ENCODE data around the gene MTIF3.
A peak's percentile ranks its signal among the peaks of the same experiment; 100 is the strongest.

Gene MTIF3

GRCh38 chr13:27398360-27398759, 52.0 kb downstream of the MTIF3 start:
- peak in 1 of 3 donors; percentile 35 for DNase-seq
- no peak overlapping the region for H3K27ac ChIP-seq (ENCODE audit: insufficient read depth in 1 of 2, low read depth in 1 of 2, low read length in 2 of 2, poor library complexity in 1 of 2, severe bottlenecking in 2 of 2)
- no peaks in the 10 kb centered on the region for H3K36me3 ChIP-seq (ENCODE audit: control insufficient read depth in 4 of 4, insufficient read depth in 4 of 4, low read length in 3 of 4)
- WGBS (ENCODE audit: insufficient coverage) = 68% methylated on average over 4 of the region's 4 CpGs
- no peaks in the 10 kb centered on the region for H3K9me3 ChIP-seq (ENCODE audit: control extremely low read depth in 1 of 5, control insufficient read depth in 4 of 5, insufficient read depth in 2 of 5, low read depth in 1 of 5, low read length in 4 of 5)
- no peaks in the 10 kb centered on the region for H3K27me3 ChIP-seq (replicated peaks in 2 of 5; ENCODE audit: control insufficient read depth in 4 of 5, insufficient read depth in 5 of 5, low read length in 4 of 5)
- POLR2A ChIA-PET = no interaction called here
- no peak overlapping the region for H3K4me3 ChIP-seq (ENCODE audit: control insufficient read depth in 1 of 7, extremely low read depth in 1 of 7, insufficient read depth in 4 of 7, low read depth in 2 of 7, low read length in 6 of 7)
- H3K4me1 ChIP-seq (ENCODE audit: control extremely low read depth in 1 of 4, control insufficient read depth in 4 of 4, insufficient read depth in 4 of 4, low read length in 3 of 4) = peaks cover 4 to 23% (median 12%) of the 10 kb centered on the region in 4 experiments
- CTCF ChIA-PET = interaction anchor here (1.0 to 1.9 kb wide), 2 partner anchors 14 to 28 kb away, joined by 3 to 5 read pairs; no protein-coding TSS in a partner anchor

- H3K36me3 ChIP-seq (ENCODE audit: control insufficient read depth in 4 of 4, insufficient read depth in 4 of 4, low read length in 3 of 4) = no peaks in the 10 kb centered on the region
- no peaks in the 10 kb centered on the region for H3K9me3 ChIP-seq (ENCODE audit: control extremely low read depth in 1 of 5, control insufficient read depth in 4 of 5, insufficient read depth in 2 of 5, low read depth in 1 of 5, low read length in 4 of 5)
- 88% methylated on average over 4 of the region's 7 CpGs for WGBS (ENCODE audit: insufficient coverage)
- H3K27me3 ChIP-seq (replicated peaks in 2 of 5; ENCODE audit: control insufficient read depth in 4 of 5, insufficient read depth in 5 of 5, low read length in 4 of 5) = no peaks in the 10 kb centered on the region
- H3K4me3 ChIP-seq (ENCODE audit: control insufficient read depth in 1 of 7, extremely low read depth in 1 of 7, insufficient read depth in 4 of 7, low read depth in 2 of 7, low read length in 6 of 7) = no peak overlapping the region
- DNase-seq = no peak
- no peak overlapping the region for H3K27ac ChIP-seq (ENCODE audit: insufficient read depth in 1 of 2, low read depth in 1 of 2, low read length in 2 of 2, poor library complexity in 1 of 2, severe bottlenecking in 2 of 2)
- ChIA-PET CTCF (interaction anchor here (1.3 to 3.1 kb wide), 3 partner anchors 13 to 19 kb away, joined by 3 to 9 read pairs (median 4); no protein-coding TSS in a partner anchor), POLR2A (no interaction called here)
- peaks cover 3 to 16% (median 5%) of the 10 kb centered on the region in 4 experiments for H3K4me1 ChIP-seq (ENCODE audit: control extremely low read depth in 1 of 4, control insufficient read depth in 4 of 4, insufficient read depth in 4 of 4, low read length in 3 of 4)
Measured at GRCh38 chr13:27396252-27396846, 54.0 kb downstream of the MTIF3 start.

GRCh38 chr13:27395007-27395510, 55.3 kb downstream of the MTIF3 start:
- POLR2A ChIA-PET = no interaction called here
- H3K27me3 ChIP-seq (replicated peaks in 2 of 5; ENCODE audit: control insufficient read depth in 4 of 5, insufficient read depth in 5 of 5, low read length in 4 of 5) = no peaks in the 10 kb centered on the region
- no peak for DNase-seq
- no peaks in the 10 kb centered on the region for H3K9me3 ChIP-seq (ENCODE audit: control extremely low read depth in 1 of 5, control insufficient read depth in 4 of 5, insufficient read depth in 2 of 5, low read depth in 1 of 5, low read length in 4 of 5)
- WGBS (ENCODE audit: insufficient coverage) = 98% methylated on average over 12 of the region's 14 CpGs
- no peak overlapping the region for H3K27ac ChIP-seq (ENCODE audit: insufficient read depth in 1 of 2, low read depth in 1 of 2, low read length in 2 of 2, poor library complexity in 1 of 2, severe bottlenecking in 2 of 2)
- H3K4me3 ChIP-seq (ENCODE audit: control insufficient read depth in 1 of 7, extremely low read depth in 1 of 7, insufficient read depth in 4 of 7, low read depth in 2 of 7, low read length in 6 of 7) = no peak overlapping the region
- H3K4me1 ChIP-seq (ENCODE audit: control extremely low read depth in 1 of 4, control insufficient read depth in 4 of 4, insufficient read depth in 4 of 4, low read length in 3 of 4) = peaks cover 0 to 7% (median 0%) of the 10 kb centered on the region in 4 experiments
- H3K36me3 ChIP-seq (ENCODE audit: control insufficient read depth in 4 of 4, insufficient read depth in 4 of 4, low read length in 3 of 4) = no peaks in the 10 kb centered on the region
- CTCF ChIA-PET = interaction anchor here (1.1 to 3.1 kb wide), 3 partner anchors 13 to 20 kb away, joined by 3 to 9 read pairs (median 4); no protein-coding TSS in a partner anchor

GRCh38 chr13:27393101-27393500, 57.3 kb downstream of the MTIF3 start:
- CTCF ChIA-PET = interaction anchor here (0.6 kb wide), 1 partner anchor 31 kb away, joined by 3 read pairs; no protein-coding TSS in a partner anchor

GRCh38 chr13:27391471-27391870, 58.9 kb downstream of the MTIF3 start:
- ChIA-PET POLR2A (interaction anchor here (0.7 kb wide), 1 partner anchor 51 kb away, joined by 5 read pairs; no protein-coding TSS in a partner anchor), CTCF (interaction anchor here (1.1 kb wide), 1 partner anchor 36 kb away, joined by 3 read pairs; no protein-coding TSS in a partner anchor)
- Histone ChIP-seq H3K36me3 (ENCODE audit: control insufficient read depth in 4 of 4, insufficient read depth in 4 of 4, low read length in 3 of 4) (no peaks in the 10 kb centered on the region), H3K4me3 (ENCODE audit: control insufficient read depth in 1 of 7, extremely low read depth in 1 of 7, insufficient read depth in 4 of 7, low read depth in 2 of 7, low read length in 6 of 7) (no peak overlapping the region), H3K27me3 (replicated peaks in 2 of 5; ENCODE audit: control insufficient read depth in 4 of 5, insufficient read depth in 5 of 5, low read length in 4 of 5) (no peaks in the 10 kb centered on the region), H3K27ac (ENCODE audit: insufficient read depth in 1 of 2, low read depth in 1 of 2, low read length in 2 of 2, poor library complexity in 1 of 2, severe bottlenecking in 2 of 2) (no peak overlapping the region), H3K9me3 (ENCODE audit: control extremely low read depth in 1 of 5, control insufficient read depth in 4 of 5, insufficient read depth in 2 of 5, low read depth in 1 of 5, low read length in 4 of 5) (no peaks in the 10 kb centered on the region), H3K4me1 (ENCODE audit: control extremely low read depth in 1 of 4, control insufficient read depth in 4 of 4, insufficient read depth in 4 of 4, low read length in 3 of 4) (no peaks in the 10 kb centered on the region)
- WGBS (ENCODE audit: insufficient coverage) = 0% methylated on average over 2 of the region's 2 CpGs
- peak; percentile 17 to 36 (median 30) for DNase-seq

More at GRCh38 chr13:27393101-27393500, 57.3 kb downstream of the MTIF3 start:
- POLR2A ChIA-PET = no interaction called here
- no peaks in the 10 kb centered on the region for H3K4me1 ChIP-seq (ENCODE audit: control extremely low read depth in 1 of 4, control insufficient read depth in 4 of 4, insufficient read depth in 4 of 4, low read length in 3 of 4)
- H3K36me3 ChIP-seq (ENCODE audit: control insufficient read depth in 4 of 4, insufficient read depth in 4 of 4, low read length in 3 of 4) = no peaks in the 10 kb centered on the region
- H3K27me3 ChIP-seq (replicated peaks in 2 of 5; ENCODE audit: control insufficient read depth in 4 of 5, insufficient read depth in 5 of 5, low read length in 4 of 5) = no peaks in the 10 kb centered on the region
- H3K4me3 ChIP-seq (ENCODE audit: control insufficient read depth in 1 of 7, extremely low read depth in 1 of 7, insufficient read depth in 4 of 7, low read depth in 2 of 7, low read length in 6 of 7) = no peak overlapping the region
- no peak overlapping the region for H3K27ac ChIP-seq (ENCODE audit: insufficient read depth in 1 of 2, low read depth in 1 of 2, low read length in 2 of 2, poor library complexity in 1 of 2, severe bottlenecking in 2 of 2)
- H3K9me3 ChIP-seq (ENCODE audit: control extremely low read depth in 1 of 5, control insufficient read depth in 4 of 5, insufficient read depth in 2 of 5, low read depth in 1 of 5, low read length in 4 of 5) = no peaks in the 10 kb centered on the region
- 97% methylated on average over 3 of the region's 4 CpGs for WGBS (ENCODE audit: insufficient coverage)
- DNase-seq = no peak

GRCh38 chr13:27389891-27390290, 60.5 kb downstream of the MTIF3 start:
- Histone ChIP-seq H3K27me3 (replicated peaks in 2 of 5; ENCODE audit: control insufficient read depth in 4 of 5, insufficient read depth in 5 of 5, low read length in 4 of 5) (no peaks in the 10 kb centered on the region), H3K27ac (ENCODE audit: insufficient read depth in 1 of 2, low read depth in 1 of 2, low read length in 2 of 2, poor library complexity in 1 of 2, severe bottlenecking in 2 of 2) (no peak overlapping the region), H3K36me3 (ENCODE audit: control insufficient read depth in 4 of 4, insufficient read depth in 4 of 4, low read length in 3 of 4) (no peaks in the 10 kb centered on the region), H3K4me1 (ENCODE audit: control extremely low read depth in 1 of 4, control insufficient read depth in 4 of 4, insufficient read depth in 4 of 4, low read length in 3 of 4) (no peaks in the 10 kb centered on the region), H3K9me3 (ENCODE audit: control extremely low read depth in 1 of 5, control insufficient read depth in 4 of 5, insufficient read depth in 2 of 5, low read depth in 1 of 5, low read length in 4 of 5) (no peaks in the 10 kb centered on the region), H3K4me3 (ENCODE audit: control insufficient read depth in 1 of 7, extremely low read depth in 1 of 7, insufficient read depth in 4 of 7, low read depth in 2 of 7, low read length in 6 of 7) (no peak overlapping the region)
- CTCF ChIA-PET = interaction anchor here (0.9 to 1.5 kb wide), 3 partner anchors 12 to 324 kb away, joined by 3 to 6 read pairs (median 4); no protein-coding TSS in a partner anchor
- 97% methylated on average over 4 of the region's 7 CpGs for WGBS (ENCODE audit: insufficient coverage)
- POLR2A ChIA-PET = no interaction called here
- no peak for DNase-seq

GRCh38 chr13:27388241-27388640, 62.1 kb downstream of the MTIF3 start:
- DNase-seq = no peak
- ChIA-PET CTCF (no interaction called here), POLR2A (no interaction called here)
- Histone ChIP-seq H3K27me3 (replicated peaks in 2 of 5; ENCODE audit: control insufficient read depth in 4 of 5, insufficient read depth in 5 of 5, low read length in 4 of 5) (no peaks in the 10 kb centered on the region), H3K4me1 (ENCODE audit: control extremely low read depth in 1 of 4, control insufficient read depth in 4 of 4, insufficient read depth in 4 of 4, low read length in 3 of 4) (no peaks in the 10 kb centered on the region), H3K36me3 (ENCODE audit: control insufficient read depth in 4 of 4, insufficient read depth in 4 of 4, low read length in 3 of 4) (no peaks in the 10 kb centered on the region), H3K4me3 (ENCODE audit: control insufficient read depth in 1 of 7, extremely low read depth in 1 of 7, insufficient read depth in 4 of 7, low read depth in 2 of 7, low read length in 6 of 7) (no peak overlapping the region), H3K27ac (ENCODE audit: insufficient read depth in 1 of 2, low read depth in 1 of 2, low read length in 2 of 2, poor library complexity in 1 of 2, severe bottlenecking in 2 of 2) (no peak overlapping the region), H3K9me3 (ENCODE audit: control extremely low read depth in 1 of 5, control insufficient read depth in 4 of 5, insufficient read depth in 2 of 5, low read depth in 1 of 5, low read length in 4 of 5) (no peaks in the 10 kb centered on the region)
- no CpG with 5 or more reads among the region's 2 CpGs for whole genome bisulfite sequencing (ENCODE audit: insufficient coverage)

All from common myeloid progenitor, CD34-positive (primary cell).